ENCODE results near the gene TBL2. TPM values are rescaled to one million over a fixed set of nuclear protein-coding genes. Genes with fewer than 3 reads are reported as not detected.

Gene TBL2, protein sequence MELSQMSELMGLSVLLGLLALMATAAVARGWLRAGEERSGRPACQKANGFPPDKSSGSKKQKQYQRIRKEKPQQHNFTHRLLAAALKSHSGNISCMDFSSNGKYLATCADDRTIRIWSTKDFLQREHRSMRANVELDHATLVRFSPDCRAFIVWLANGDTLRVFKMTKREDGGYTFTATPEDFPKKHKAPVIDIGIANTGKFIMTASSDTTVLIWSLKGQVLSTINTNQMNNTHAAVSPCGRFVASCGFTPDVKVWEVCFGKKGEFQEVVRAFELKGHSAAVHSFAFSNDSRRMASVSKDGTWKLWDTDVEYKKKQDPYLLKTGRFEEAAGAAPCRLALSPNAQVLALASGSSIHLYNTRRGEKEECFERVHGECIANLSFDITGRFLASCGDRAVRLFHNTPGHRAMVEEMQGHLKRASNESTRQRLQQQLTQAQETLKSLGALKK
- total RNA-seq = 41.5 and 56.5 TPM in 2 replicates

DNA sequence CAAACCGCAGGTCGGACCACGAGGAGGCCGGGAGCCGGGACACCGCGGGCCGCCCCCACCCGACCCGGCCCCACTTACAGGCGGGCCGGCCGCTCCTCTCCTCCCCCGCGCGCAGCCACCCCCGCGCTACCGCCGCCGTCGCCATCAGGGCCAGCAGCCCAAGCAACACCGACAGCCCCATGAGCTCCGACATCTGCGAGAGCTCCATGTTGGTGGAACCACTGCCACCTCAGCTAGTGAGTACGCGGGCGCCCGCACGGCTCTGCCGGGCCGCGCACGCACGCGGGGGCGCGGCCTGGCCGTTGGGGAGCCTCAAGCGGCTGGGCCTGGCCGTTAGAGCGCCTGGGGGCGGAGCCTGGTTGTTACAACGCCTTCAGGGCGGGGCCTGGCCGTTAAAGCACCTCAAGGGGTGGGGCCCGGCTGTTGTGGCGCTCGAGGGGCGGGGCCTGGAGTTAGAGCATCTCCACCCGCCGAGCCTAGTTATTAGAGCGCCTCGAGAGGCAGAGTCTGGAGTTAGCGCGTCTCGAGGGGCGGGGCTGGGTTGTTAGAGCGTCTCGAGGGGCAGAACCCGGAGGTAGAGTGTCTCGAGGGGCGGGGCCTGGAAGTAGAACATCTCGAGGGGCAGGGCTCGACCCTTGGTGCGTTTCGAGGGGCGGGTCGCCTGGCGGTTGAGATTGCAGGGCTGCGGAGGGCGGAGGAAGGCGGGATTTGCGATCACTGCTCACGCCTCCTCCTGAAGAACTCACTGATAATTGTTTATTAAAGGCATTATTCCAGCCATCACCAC lies at the start of gene TBL2:
Gene TBL2, minus strand, starts transcription at position 238 of the 787 bp plus-strand sequence. Its CDS starts 30 bp downstream, at position 208.

DNA sequence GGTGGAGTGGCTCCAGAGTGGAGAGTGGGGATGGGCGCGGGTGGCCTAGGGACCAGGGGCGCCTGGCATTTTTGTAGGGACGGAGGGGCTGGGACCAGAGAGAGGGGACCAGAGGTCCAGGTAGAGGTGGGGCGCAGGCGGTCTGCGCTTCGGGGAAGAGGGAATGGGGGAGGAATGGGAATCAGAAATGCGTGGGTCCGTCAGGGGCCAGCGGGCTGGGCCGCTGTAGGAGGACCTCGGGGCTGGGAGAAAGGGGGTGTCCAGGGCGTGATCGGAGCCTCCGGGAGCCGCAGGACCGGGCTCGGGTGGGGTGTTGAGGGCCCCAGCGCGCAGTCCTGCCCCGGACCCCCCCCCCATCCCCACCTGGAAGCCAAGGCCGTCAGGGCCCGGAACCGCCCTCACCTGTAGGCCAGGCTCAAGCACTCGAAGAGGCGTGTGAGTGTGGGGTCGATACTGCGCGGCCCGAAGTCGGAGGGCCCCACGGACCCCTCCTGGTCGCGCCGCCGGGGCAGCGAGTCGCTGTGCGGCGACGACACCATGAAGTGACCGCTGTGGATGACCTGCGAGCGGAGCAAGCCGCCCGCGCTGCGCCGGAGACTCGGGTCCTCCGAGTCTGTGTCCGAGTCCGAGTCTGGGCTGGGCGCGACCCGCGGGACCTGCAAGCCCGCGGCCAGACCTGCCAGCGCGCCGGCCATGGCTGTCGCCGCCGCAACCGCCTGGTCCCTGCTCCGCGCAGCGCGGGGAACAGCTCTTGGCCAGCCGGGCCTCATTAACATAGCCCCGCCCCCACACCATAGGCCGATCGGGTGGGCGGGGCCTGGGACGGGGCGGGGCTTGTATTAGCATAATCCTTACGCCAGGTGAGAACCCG lies 45.7 kb upstream of the TBL2 start, which contains the start of gene MLXIPL:
Gene MLXIPL, minus strand, starts transcription at position 725 of the 871 bp plus-strand sequence. Its CDS starts 30 bp downstream, at position 695.

DNA sequence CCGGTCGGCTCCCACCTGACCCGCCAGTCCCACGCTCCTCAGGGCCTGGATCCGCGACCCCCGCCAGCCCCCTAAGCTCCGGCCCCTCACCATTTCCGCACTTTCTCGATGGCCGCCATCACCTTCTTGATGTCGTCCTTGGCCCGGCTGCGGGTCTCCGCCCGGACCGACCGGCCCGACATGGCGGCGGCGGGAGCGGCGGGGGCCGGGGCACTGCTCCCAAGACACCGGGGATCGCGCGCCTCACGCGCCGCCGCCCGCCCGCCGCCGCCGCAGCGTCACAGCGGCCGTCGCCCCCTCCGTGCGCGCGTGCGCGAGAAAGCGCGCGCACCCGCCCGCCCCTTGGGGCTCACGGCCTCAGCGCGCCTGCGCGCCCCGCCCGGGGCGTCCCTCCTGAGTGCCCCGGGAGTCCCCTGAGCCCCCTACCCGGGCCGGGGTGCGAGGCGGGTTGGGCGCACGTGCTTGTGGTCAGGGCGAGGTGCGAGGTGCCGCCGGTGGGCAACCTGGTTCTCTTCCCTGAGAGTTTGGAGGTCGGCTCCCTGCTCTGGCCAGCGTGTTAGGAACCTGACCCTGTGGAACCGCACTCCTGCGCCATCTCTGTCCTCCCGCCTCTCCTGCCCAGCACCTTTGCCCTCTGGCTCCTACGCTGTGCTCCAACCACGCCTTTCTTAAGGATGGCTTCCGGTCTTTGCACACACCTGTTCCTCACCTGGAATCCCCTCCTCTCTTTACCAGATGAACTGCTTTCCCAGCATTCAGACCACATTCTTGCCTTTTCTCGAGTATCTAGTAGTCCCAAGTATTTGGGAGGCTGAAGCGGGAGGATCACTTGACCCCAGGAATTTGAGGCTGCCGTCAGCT lies 20.8 kb downstream of the TBL2 start, which contains the start of gene BCL7B:
Gene BCL7B, minus strand, starts transcription at position 294 of the 861 bp plus-strand sequence. Its CDS starts 112 bp downstream, at position 182.

DNA sequence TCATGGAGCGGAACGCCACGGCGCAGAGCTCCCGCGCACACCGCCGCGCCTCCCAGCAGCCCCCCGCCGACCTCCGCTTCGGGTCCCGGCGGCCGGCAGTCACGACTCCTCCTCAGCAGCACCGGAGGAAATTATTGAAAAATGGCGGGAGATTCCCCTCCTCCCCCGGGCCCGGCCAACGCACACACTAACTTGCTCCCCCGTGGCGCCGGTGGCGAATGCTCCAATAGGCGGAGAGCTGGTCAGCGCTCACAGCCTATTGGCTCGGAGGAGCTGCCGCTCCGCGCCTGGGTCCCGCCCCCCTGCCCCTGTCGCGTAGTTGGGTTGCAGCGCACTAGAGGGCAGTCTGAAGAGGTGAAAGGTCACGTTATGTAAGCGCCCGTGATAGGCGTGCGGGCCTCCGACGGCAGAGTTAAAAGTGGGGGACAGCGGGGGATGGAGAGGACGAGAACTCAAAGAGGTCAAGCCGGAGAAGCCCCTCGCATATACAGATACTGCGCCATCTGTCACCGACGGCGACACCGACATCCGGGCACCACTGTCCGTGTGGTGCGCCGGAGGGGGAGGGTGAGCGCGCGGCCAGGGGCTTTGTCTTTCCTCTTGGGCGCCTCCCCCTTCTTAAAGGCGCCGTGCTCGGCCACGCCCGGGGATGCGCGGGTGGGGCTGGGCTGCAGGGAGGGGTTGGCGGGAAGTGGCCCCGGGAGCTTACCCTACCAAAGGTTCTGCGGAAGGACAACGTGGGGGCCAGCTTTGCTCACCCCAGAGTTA lies 56.1 kb downstream of the TBL2 start, which contains the start of gene BAZ1B:
Gene BAZ1B, minus strand, starts transcription at position 189 of the 768 bp plus-strand sequence. CDS start 360 bp downstream, outside the sequence.

Other genes starting within 250 kb of the TBL2 start
- gene FZD9, start 144.8 kb downstream of the TBL2 start, total RNA-seq = 13.4 and 13.5 TPM in 2 replicates
- gene BAZ1B, start 56.3 kb downstream of the TBL2 start, total RNA-seq = 36.2 and 47.1 TPM in 2 replicates
- gene BCL7B, start 20.9 kb downstream of the TBL2 start, total RNA-seq = 20.5 and 22.9 TPM in 2 replicates
- gene MLXIPL, start 45.9 kb upstream of the TBL2 start, total RNA-seq = not detected in 2 replicates
- gene VPS37D, start 89.3 kb upstream of the TBL2 start, total RNA-seq = 2.5 and 3.5 TPM in 2 replicates
- 1.5 and 2.4 TPM in 2 replicates for gene DNAJC30, start 104.9 kb upstream of the TBL2 start, total RNA-seq
- gene BUD23, start 105.0 kb upstream of the TBL2 start, total RNA-seq = 32.2 and 35.8 TPM in 2 replicates
- gene STX1A, start 141.1 kb upstream of the TBL2 start, total RNA-seq = 3.1 and 8.9 TPM in 2 replicates
- 5.4 TPM in 2 replicates for gene ABHD11, start 160.2 kb upstream of the TBL2 start, total RNA-seq
- gene CLDN3, start 191.7 kb upstream of the TBL2 start, total RNA-seq = 0.11 TPM in 1 of 2 replicates, not detected in the other